ENCODE data around the gene RNF175. TPM values are rescaled to one million over a fixed set of nuclear protein-coding genes. Genes with fewer than 3 reads are reported as not detected.

RNF175 gene
- total RNA-seq, 2 experiments from 2014 or later: not detected

GRCh38 chr4:153745651-153746050 lies 14.2 kb downstream of the RNF175 start:
- ChIA-PET CTCF (interaction anchor here (1.0 kb wide), 1 partner anchor 35 kb away, joined by 3 read pairs; no protein-coding TSS in a partner anchor), POLR2A (no interaction called here)
- Mint-ChIP-seq H3K4me3 (no peak overlapping the region), H3K4me1 (ENCODE audit: low read depth) (peaks cover 2% of the 10 kb centered on the region), H3K9me3 (peaks cover 5% of the 10 kb centered on the region), H3K27me3 (no peaks in the 10 kb centered on the region), H3K27ac (no peak overlapping the region), H3K36me3 (ENCODE audit: low read depth) (no peaks in the 10 kb centered on the region)
- no peak for TF ChIP-seq CTCF (IDR thresholded peaks at IDR 0.05)
- intact Hi-C loops (cut with micrococcal nuclease): no loop called here
- ATAC-seq (no peak), DNase-seq (no peak)

GRCh38 chr4:153741541-153741940 lies 18.3 kb downstream of the RNF175 start:
- Mint-ChIP-seq H3K4me1 (ENCODE audit: low read depth) (no peaks in the 10 kb centered on the region), H3K4me3 (no peak overlapping the region), H3K27me3 (peaks cover 8% of the 10 kb centered on the region), H3K9me3 (peaks cover 8% of the 10 kb centered on the region), H3K36me3 (ENCODE audit: low read depth) (no peaks in the 10 kb centered on the region), H3K27ac (no peak overlapping the region)
- no peak for DNase-seq
- no peak for TF ChIP-seq CTCF (IDR thresholded peaks at IDR 0.05)
- intact Hi-C loops (cut with micrococcal nuclease): no loop called here
- CTCF ChIA-PET: interaction anchor here (1.6 to 2.1 kb wide), 2 partner anchors 8 to 98 kb away, joined by 5 to 14 read pairs; no protein-coding TSS in a partner anchor
- POLR2A ChIA-PET: interaction anchor here (1.1 kb wide), 1 partner anchor 49 kb away, joined by 3 read pairs; no protein-coding TSS in a partner anchor
- no peak for ATAC-seq

- ChIA-PET CTCF (no interaction called here), POLR2A (no interaction called here)
- intact Hi-C loops (cut with micrococcal nuclease): no loop called here
- ATAC-seq: no peak
- Mint-ChIP-seq H3K9me3 (peaks cover 7% of the 10 kb centered on the region), H3K4me1 (ENCODE audit: low read depth) (peaks cover 10% of the 10 kb centered on the region), H3K4me3 (no peak overlapping the region), H3K27me3 (peaks cover 12% of the 10 kb centered on the region), H3K36me3 (ENCODE audit: low read depth) (no peaks in the 10 kb centered on the region), H3K27ac (no peak overlapping the region)
- TF ChIP-seq CTCF (IDR thresholded peaks at IDR 0.05): no peak
- no peak for DNase-seq
These were observed 23.8 kb downstream of the RNF175 start for GRCh38 chr4:153735906-153736461.

GRCh38 chr4:153733751-153734448 lies 25.9 kb downstream of the RNF175 start:
- no peaks in the 10 kb centered on the region for H3K36me3 Mint-ChIP-seq (ENCODE audit: low read depth)
- POLR2A ChIA-PET: no interaction called here
- intact Hi-C loops (cut with micrococcal nuclease): no loop called here

More at GRCh38 chr4:153733751-153734448, 25.9 kb downstream of the RNF175 start:
- Mint-ChIP-seq H3K9me3 (no peaks in the 10 kb centered on the region), H3K27ac (no peak overlapping the region), H3K27me3 (peaks cover 7% of the 10 kb centered on the region), H3K4me3 (no peak overlapping the region), H3K4me1 (ENCODE audit: low read depth) (peaks cover 10% of the 10 kb centered on the region)
- CTCF ChIA-PET: interaction anchor here (1.0 to 2.6 kb wide), 4 partner anchors 8 to 24 kb away, joined by 3 to 24 read pairs (median 4); no protein-coding TSS in a partner anchor
- no peak for ATAC-seq
- no peak for DNase-seq
- TF ChIP-seq CTCF (IDR thresholded peaks at IDR 0.05): no peak
